CD14-positive monocyte (primary cell): Measurements from ENCODE around the gene CCDC3. TPM values are rescaled to one million over a fixed set of nuclear protein-coding genes. Genes with fewer than 3 reads are reported as not detected.

Experiments used
- DNase-seq, 3 donors: peaks; one replicate each; pipeline ENCODE4 v3.0.0-alpha.2; 2011 to 2022
- H2AFZ ChIP-seq: 2 replicates; pipeline ENCODE4 v1.6.0; 2012; ENCODE audit warnings: mild to moderate bottlenecking, low read depth, low read length, inconsistent platforms; ENCODE audit not compliant: insufficient read depth, poor library complexity, severe bottlenecking
- H3K27ac ChIP-seq, 2 donors: 1 replicate in 1 of 2; 2 replicates in 1 of 2; pipeline ENCODE4 v1.5.1; 2012 to 2013; ENCODE audit warnings: low read length in 2 of 2, control low read depth in 1 of 2, inconsistent platforms in 1 of 2, low read depth in 1 of 2, mild to moderate bottlenecking in 1 of 2
- H3K27me3 ChIP-seq, 2 donors: one replicate each; pipeline versions ENCODE4 v1.6.0 to v1.6.1; 2011 to 2013; ENCODE audit warnings: low read length in 2 of 2; ENCODE audit not compliant: control insufficient read depth in 2 of 2, insufficient read depth in 2 of 2
- H3K36me3 ChIP-seq, 2 donors: replicated peaks in 1 of 2; 1 replicate in 1 of 2; 2 replicates in 1 of 2; pipeline versions ENCODE4 v1.5.1 to v1.6.1; 2012 to 2013; ENCODE audit warnings: low read length in 2 of 2, control low read depth in 1 of 2, inconsistent platforms in 1 of 2, mild to moderate bottlenecking in 1 of 2; ENCODE audit not compliant: insufficient read depth in 2 of 2, control insufficient read depth in 1 of 2
- H3K4me1 ChIP-seq, 2 donors: 1 replicate in 1 of 2; 2 replicates in 1 of 2; pipeline versions ENCODE4 v1.5.1 to v1.6.1; 2012 to 2013; ENCODE audit warnings: low read length in 2 of 2, control low read depth in 1 of 2, inconsistent platforms in 1 of 2, mild to moderate bottlenecking in 1 of 2, moderate library complexity in 1 of 2; ENCODE audit not compliant: insufficient read depth in 2 of 2, control insufficient read depth in 1 of 2
- H3K4me2 ChIP-seq: replicated peaks from 2 replicates; pipeline ENCODE3; 2012; ENCODE audit warnings: low read length, moderate library complexity, mild to moderate bottlenecking; ENCODE audit not compliant: poor library complexity, severe bottlenecking; ENCODE audit errors: extremely low read depth
- H3K4me3 ChIP-seq, 3 experiments: fragments of 200-600 bp in 1 of 3; sonication (generic) in 1 of 3; replicated peaks in 1 of 3; 1 replicate in 2 of 3; 2 replicates in 1 of 3; pipeline ENCODE4 v1.5.1; 2011 to 2013; ENCODE audit warnings: low read length in 3 of 3, mild to moderate bottlenecking in 3 of 3, control low read depth in 2 of 3, low read depth in 2 of 3, inconsistent platforms in 1 of 3, moderate library complexity in 1 of 3
- H3K79me2 ChIP-seq: 2 replicates; pipeline ENCODE4 v1.6.0; 2012; ENCODE audit warnings: mild to moderate bottlenecking, control low read depth, inconsistent platforms, low read length, moderate library complexity; ENCODE audit not compliant: insufficient read depth
- H3K9ac ChIP-seq: 2 replicates; pipeline ENCODE4 v1.6.0; 2017; ENCODE audit warnings: low read length, mild to moderate bottlenecking; ENCODE audit not compliant: insufficient read depth, poor library complexity, severe bottlenecking
- H3K9me3 ChIP-seq, 2 donors: replicated peaks in 1 of 2; 1 replicate in 1 of 2; 2 replicates in 1 of 2; pipeline versions ENCODE4 v1.5.1 to v1.6.1; 2012 to 2013; ENCODE audit warnings: low read length in 2 of 2, control low read depth in 1 of 2; ENCODE audit not compliant: control insufficient read depth in 1 of 2, insufficient read depth in 1 of 2
- H4K20me1 ChIP-seq: 2 replicates; pipeline ENCODE4 v1.6.0; 2012; ENCODE audit warnings: mild to moderate bottlenecking, low read length, control low read depth, moderate library complexity; ENCODE audit not compliant: insufficient read depth
- H3K27ac Mint-ChIP-seq, 7 donors: one replicate each; pipeline ENCODE4 v1.8.0; 2020; ENCODE audit warnings: mild to moderate bottlenecking in 7 of 7, mixed read lengths in 7 of 7, moderate library complexity in 6 of 7, inconsistent platforms in 2 of 7
- H3K27me3 Mint-ChIP-seq, 3 donors: one replicate each; pipeline ENCODE4 v1.8.0; 2021 to 2022; ENCODE audit warnings: low read depth in 3 of 3, mild to moderate bottlenecking in 3 of 3, mixed read lengths in 3 of 3, moderate library complexity in 3 of 3, inconsistent platforms in 1 of 3
- H3K36me3 Mint-ChIP-seq, 2 donors: one replicate each; pipeline ENCODE4 v1.8.0; 2020; ENCODE audit warnings: mixed read lengths in 2 of 2, inconsistent platforms in 1 of 2, mild to moderate bottlenecking in 1 of 2
- H3K4me1 Mint-ChIP-seq: one replicate; pipeline ENCODE4 v1.8.0; 2020; ENCODE audit warnings: mild to moderate bottlenecking, mixed read lengths
- H3K4me3 Mint-ChIP-seq, 2 donors: one replicate each; pipeline ENCODE4 v1.8.0; 2020; ENCODE audit warnings: mild to moderate bottlenecking in 2 of 2, mixed read lengths in 2 of 2, moderate library complexity in 1 of 2
- H3K9me3 Mint-ChIP-seq, 7 donors: one replicate each; pipeline ENCODE4 v1.8.0; 2020 to 2022; ENCODE audit warnings: mixed read lengths in 7 of 7, mild to moderate bottlenecking in 6 of 7, moderate library complexity in 6 of 7, inconsistent platforms in 2 of 7
- WGBS: methylation state at CpG from one replicate; pipeline ENCODE4 v1.1.5; 2013; ENCODE audit warnings: missing lambda C conversion rate; ENCODE audit not compliant: insufficient coverage; 5-methylcytosine and 5-hydroxymethylcytosine counted together
- intact Hi-C, 2 donors: fragments of 100-400 bp; cut with micrococcal nuclease; formaldehyde crosslinking; loops; one replicate each; pipeline versions ENCODE4 v1.15.0 to v1.15.1; 2023
- polyA plus RNA-seq, 3 donors: library from polyadenylated mRNA; depleted of rRNA in 1 of 3; unstranded in 2 of 3; stranded (reverse) in 1 of 3; fragments of 300-500 nt in 2 of 3; fragments of >200 nt in 1 of 3; fragmentation: Illumina TruSeq in 2 of 3; gene quantifications; 1 replicate in 2 of 3; 2 replicates in 1 of 3; pipeline ENCODE4 v1.2.3, GENCODE V29; 2012 to 2021
- TF ChIP-seq, protein P1 (sequence below): fragments of 200-600 bp; IDR thresholded peaks from one replicate; pipeline ENCODE4 v1.8.0; 2022; ENCODE audit warnings: antibody characterized with exemption, mild to moderate bottlenecking

Gene CCDC3
- polyA plus RNA-seq, 3 donors, result not detected

DNA sequence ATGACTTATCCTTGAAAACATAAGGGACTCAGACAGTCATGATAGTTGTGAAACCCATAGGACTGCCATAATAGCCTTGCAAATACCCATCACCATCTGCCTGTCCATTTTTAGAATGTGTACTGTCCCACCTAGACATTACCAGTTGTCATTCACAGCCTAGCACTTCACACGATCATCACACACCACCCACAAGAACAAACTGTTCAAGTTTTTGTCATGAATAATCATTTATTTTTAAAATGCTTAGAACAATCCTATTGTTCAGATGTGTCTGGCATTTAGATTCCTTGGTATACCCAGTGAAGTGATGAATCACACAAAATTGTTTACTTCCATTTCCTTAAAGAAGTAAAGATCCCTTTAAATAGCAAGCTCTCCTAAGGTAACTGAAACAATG, 46.6 kb downstream of the CCDC3 start:
- H3K9me3 Mint-ChIP-seq, result peaks cover 27 to 45% (median 41%) of the 10 kb centered on the region in 7 donors
- no peak overlapping the region for H3K4me3 Mint-ChIP-seq
- peaks cover 0 to 1% (median 0%) of the 10 kb centered on the region in 3 donors for H3K27me3 Mint-ChIP-seq
- TF ChIP-seq, protein P1, sequence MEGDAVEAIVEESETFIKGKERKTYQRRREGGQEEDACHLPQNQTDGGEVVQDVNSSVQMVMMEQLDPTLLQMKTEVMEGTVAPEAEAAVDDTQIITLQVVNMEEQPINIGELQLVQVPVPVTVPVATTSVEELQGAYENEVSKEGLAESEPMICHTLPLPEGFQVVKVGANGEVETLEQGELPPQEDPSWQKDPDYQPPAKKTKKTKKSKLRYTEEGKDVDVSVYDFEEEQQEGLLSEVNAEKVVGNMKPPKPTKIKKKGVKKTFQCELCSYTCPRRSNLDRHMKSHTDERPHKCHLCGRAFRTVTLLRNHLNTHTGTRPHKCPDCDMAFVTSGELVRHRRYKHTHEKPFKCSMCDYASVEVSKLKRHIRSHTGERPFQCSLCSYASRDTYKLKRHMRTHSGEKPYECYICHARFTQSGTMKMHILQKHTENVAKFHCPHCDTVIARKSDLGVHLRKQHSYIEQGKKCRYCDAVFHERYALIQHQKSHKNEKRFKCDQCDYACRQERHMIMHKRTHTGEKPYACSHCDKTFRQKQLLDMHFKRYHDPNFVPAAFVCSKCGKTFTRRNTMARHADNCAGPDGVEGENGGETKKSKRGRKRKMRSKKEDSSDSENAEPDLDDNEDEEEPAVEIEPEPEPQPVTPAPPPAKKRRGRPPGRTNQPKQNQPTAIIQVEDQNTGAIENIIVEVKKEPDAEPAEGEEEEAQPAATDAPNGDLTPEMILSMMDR, result no peak
- intact Hi-C loops, result no loop called here
- no peaks in the 10 kb centered on the region for H3K4me1 ChIP-seq
- H3K79me2 ChIP-seq, result no peaks in the 10 kb centered on the region
- H3K4me1 Mint-ChIP-seq, result no peaks in the 10 kb centered on the region
- H3K4me2 ChIP-seq, result no peak overlapping the region
- H3K27ac Mint-ChIP-seq, result no peak overlapping the region
- no peaks in the 10 kb centered on the region for H3K27me3 ChIP-seq
- no peak overlapping the region for H3K27ac ChIP-seq
- H2AFZ ChIP-seq, result no peak overlapping the region
- DNase-seq, result no peak
- peaks cover 17 to 41% of the 10 kb centered on the region in 2 donors for H3K9me3 ChIP-seq
- H3K36me3 ChIP-seq, result no peaks in the 10 kb centered on the region
- no peaks in the 10 kb centered on the region for H3K36me3 Mint-ChIP-seq
- no peaks in the 10 kb centered on the region for H4K20me1 ChIP-seq
- WGBS, result no CpG with 5 or more reads among the region's 1 CpG
- H3K4me3 ChIP-seq, result no peak overlapping the region
- H3K9ac ChIP-seq, result no peak overlapping the region

DNA sequence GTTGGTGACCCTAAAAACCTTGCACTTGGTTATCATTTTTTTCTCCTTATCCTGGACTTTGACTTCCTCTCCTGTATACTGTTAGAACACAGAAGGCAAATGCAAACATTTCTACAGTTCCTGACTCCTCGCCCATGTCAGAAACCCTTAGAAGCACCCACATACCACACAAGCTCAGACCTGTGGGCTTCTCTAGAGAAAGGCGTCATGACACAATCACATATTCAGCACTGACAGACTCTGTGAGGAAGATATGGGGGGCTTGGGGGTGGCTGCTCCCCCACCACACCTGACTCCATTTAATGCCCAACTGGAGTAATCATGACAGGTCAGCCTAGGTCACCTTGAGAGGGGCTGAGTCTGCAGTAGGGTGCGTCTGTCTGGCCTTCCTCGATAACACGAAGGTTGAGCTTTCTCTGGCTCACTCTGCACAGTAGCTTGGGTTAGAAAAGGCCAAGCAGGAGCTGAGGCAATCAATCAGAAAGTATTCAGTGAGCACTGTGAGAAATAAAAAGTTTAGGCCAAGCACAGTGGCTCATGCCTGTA, 50.9 kb downstream of the CCDC3 start:
- Mint-ChIP-seq H3K27ac (no peak overlapping the region), H3K4me3 (no peak overlapping the region), H3K4me1 (no peaks in the 10 kb centered on the region), H3K27me3 (peaks cover 1 to 2% (median 1%) of the 10 kb centered on the region in 3 donors), H3K9me3 (peaks cover 13 to 29% (median 18%) of the 10 kb centered on the region in 7 donors), H3K36me3 (no peaks in the 10 kb centered on the region)
- no peaks in the 10 kb centered on the region for H3K4me1 ChIP-seq
- intact Hi-C loops, result no loop called here
- H2AFZ ChIP-seq, result no peak overlapping the region
- H3K9ac ChIP-seq, result no peak overlapping the region
- 94% methylated on average over 3 of the region's 5 CpGs for WGBS
- TF ChIP-seq, protein P1, result no peak
- no peaks in the 10 kb centered on the region for H3K27me3 ChIP-seq
- no peaks in the 10 kb centered on the region for H3K79me2 ChIP-seq
- H3K4me3 ChIP-seq, result no peak overlapping the region
- no peak for DNase-seq
- H3K4me2 ChIP-seq, result no peak overlapping the region
- no peak overlapping the region for H3K27ac ChIP-seq
- H3K36me3 ChIP-seq, result no peaks in the 10 kb centered on the region
- no peaks in the 10 kb centered on the region for H4K20me1 ChIP-seq
- peaks cover 10 to 23% of the 10 kb centered on the region in 2 donors for H3K9me3 ChIP-seq
